Activated CD8-positive, alpha-beta T cell treated with anti-CD3 and anti-CD28 coated beads for 36 hours (primary cell): ENCODE data around the gene ZDHHC24. TPM values are rescaled to one million over a fixed set of nuclear protein-coding genes. Genes with fewer than 3 reads are reported as not detected.

Source experiments
- ATAC-seq: fragments of 200-7000 bp; cut with Tn5 transposase; one replicate; pipeline ENCODE4 v1.10.0; 2021; ENCODE audit warnings: mild to moderate bottlenecking, moderate library complexity
- CTCF ChIA-PET: fragments of 350-600 bp; sonication (Branson Sonifier 250); formaldehyde crosslinking; loops from one replicate; lab custom pipeline; 2021; ENCODE audit warnings: antibody characterized with exemption; lab: Charles Lee
- POLR2A ChIA-PET: fragments of 350-600 bp; sonication (Branson Sonifier 250); formaldehyde crosslinking; loops from one replicate; lab custom pipeline; 2021; ENCODE audit warnings: antibody characterized with exemption; lab: Charles Lee
- DNase-seq: peaks from one replicate; pipeline ENCODE4 v3.0.0-alpha.2; 2020
- H3K27ac Mint-ChIP-seq: one replicate; pipeline ENCODE4 v1.8.0; 2021; ENCODE audit warnings: mild to moderate bottlenecking, mixed read lengths
- H3K27me3 Mint-ChIP-seq: one replicate; pipeline ENCODE4 v1.8.0; 2021; ENCODE audit warnings: mixed read lengths
- H3K36me3 Mint-ChIP-seq: one replicate; pipeline ENCODE4 v1.8.0; 2021; ENCODE audit warnings: low read depth, mixed read lengths
- H3K4me1 Mint-ChIP-seq: one replicate; pipeline ENCODE4 v1.8.0; 2021; ENCODE audit warnings: low read depth, mixed read lengths
- H3K4me3 Mint-ChIP-seq: one replicate; pipeline ENCODE4 v1.8.0; 2021; ENCODE audit warnings: mild to moderate bottlenecking, moderate library complexity, mixed read lengths
- H3K9me3 Mint-ChIP-seq: one replicate; pipeline ENCODE4 v1.8.0; 2021; ENCODE audit warnings: mixed read lengths
- CTCF ChIP-seq: fragments of 200-600 bp; IDR thresholded peaks from one replicate; pipeline ENCODE4 v1.8.0; 2022; ENCODE audit warnings: antibody characterized with exemption, mild to moderate bottlenecking
- intact Hi-C: fragments of 100-400 bp; cut with micrococcal nuclease; formaldehyde crosslinking; loops from one replicate; pipeline ENCODE4 v1.10.0; 2022
- total RNA-seq, 2 experiments: library from RNA; stranded (reverse); gene quantifications; one replicate each; pipeline ENCODE4 v1.2.3, GENCODE V29; 2021

Gene ZDHHC24
- total RNA-seq, 2 experiments from 2014 or later = 13.2 to 14.0 TPM

- no peak overlapping the region for H3K4me3 Mint-ChIP-seq
- CTCF ChIA-PET = interaction anchor here (1.1 to 3.2 kb wide), 9 partner anchors 9 to 100 kb away, joined by 3 to 36 read pairs (median 4); partner anchors contain the start of gene PELI3
Measured at GRCh38 chr11:66477263-66478201, 68.3 kb downstream of the ZDHHC24 start.

GRCh38 chr11:66476841-66477251, 69.0 kb downstream of the ZDHHC24 start:
- H3K27ac Mint-ChIP-seq = no peak overlapping the region
- DNase-seq (no peak), ATAC-seq (no peak)
- ChIA-PET POLR2A (interaction anchor here (1.6 kb wide), 1 partner anchor 9 kb away, joined by 6 read pairs; no protein-coding TSS in a partner anchor), CTCF (interaction anchor here (1.1 kb wide), 1 partner anchor 91 kb away, joined by 3 read pairs; no protein-coding TSS in a partner anchor)
- H3K9me3 Mint-ChIP-seq = no peaks in the 10 kb centered on the region
- no peaks in the 10 kb centered on the region for H3K27me3 Mint-ChIP-seq
- H3K4me1 Mint-ChIP-seq = peaks cover 20% of the 10 kb centered on the region
- no peak for TF ChIP-seq CTCF
- H3K36me3 Mint-ChIP-seq = peaks cover 4% of the 10 kb centered on the region
- intact Hi-C loops = loop anchor here (5.0 kb wide), 1 partner anchor 70 kb away; no protein-coding TSS in a partner anchor
- H3K4me3 Mint-ChIP-seq = no peak overlapping the region

More at GRCh38 chr11:66477263-66478201, 68.3 kb downstream of the ZDHHC24 start:
- POLR2A ChIA-PET = interaction anchor here (1.6 kb wide), 1 partner anchor 10 kb away, joined by 6 read pairs; no protein-coding TSS in a partner anchor
- H3K4me1 Mint-ChIP-seq = peaks cover 24% of the 10 kb centered on the region
- no peak overlapping the region for H3K27ac Mint-ChIP-seq
- intact Hi-C loops = loop anchor here (5.0 kb wide), 1 partner anchor 70 kb away; no protein-coding TSS in a partner anchor
- H3K9me3 Mint-ChIP-seq = no peaks in the 10 kb centered on the region
- H3K36me3 Mint-ChIP-seq = peaks cover 4% of the 10 kb centered on the region
- no peak for TF ChIP-seq CTCF
- ATAC-seq (no peak), DNase-seq (no peak)
- H3K27me3 Mint-ChIP-seq = no peaks in the 10 kb centered on the region

GRCh38 chr11:66476173-66476840, 69.5 kb downstream of the ZDHHC24 start:
- POLR2A ChIA-PET = interaction anchor here (1.6 kb wide), 1 partner anchor 8 kb away, joined by 6 read pairs; no protein-coding TSS in a partner anchor
- Mint-ChIP-seq H3K27me3 (no peaks in the 10 kb centered on the region), H3K4me3 (no peak overlapping the region), H3K9me3 (no peaks in the 10 kb centered on the region), H3K4me1 (peaks cover 18% of the 10 kb centered on the region), H3K36me3 (peaks cover 5% of the 10 kb centered on the region), H3K27ac (no peak overlapping the region)
- no peak for TF ChIP-seq CTCF
- intact Hi-C loops = loop anchor here (5.0 kb wide), 1 partner anchor 69 kb away; no protein-coding TSS in a partner anchor
- CTCF ChIA-PET = interaction anchor here (1.1 kb wide), 1 partner anchor 90 kb away, joined by 3 read pairs; no protein-coding TSS in a partner anchor
- DNase-seq = no peak
- no peak for ATAC-seq

GRCh38 chr11:66475349-66476172, 70.3 kb downstream of the ZDHHC24 start:
- TF ChIP-seq CTCF = no peak
- ATAC-seq (no peak), DNase-seq (no peak)
- Mint-ChIP-seq H3K27ac (no peak overlapping the region), H3K36me3 (peaks cover 6% of the 10 kb centered on the region), H3K27me3 (no peaks in the 10 kb centered on the region), H3K4me3 (no peak overlapping the region), H3K9me3 (no peaks in the 10 kb centered on the region), H3K4me1 (peaks cover 13% of the 10 kb centered on the region)
- ChIA-PET POLR2A (interaction anchor here (1.6 kb wide), 1 partner anchor 8 kb away, joined by 6 read pairs; no protein-coding TSS in a partner anchor), CTCF (no interaction called here)
- intact Hi-C loops = loop anchor here (5.0 kb wide), 1 partner anchor 68 kb away; no protein-coding TSS in a partner anchor
